ENCODE data around the gene MAPKAPK3. TPM values are rescaled to one million over a fixed set of nuclear protein-coding genes. Genes with fewer than 3 reads are reported as not detected.

The MAPKAPK3 gene
- total RNA-seq, 1 donor from 2014 or later, result 23.7 TPM

DNA sequence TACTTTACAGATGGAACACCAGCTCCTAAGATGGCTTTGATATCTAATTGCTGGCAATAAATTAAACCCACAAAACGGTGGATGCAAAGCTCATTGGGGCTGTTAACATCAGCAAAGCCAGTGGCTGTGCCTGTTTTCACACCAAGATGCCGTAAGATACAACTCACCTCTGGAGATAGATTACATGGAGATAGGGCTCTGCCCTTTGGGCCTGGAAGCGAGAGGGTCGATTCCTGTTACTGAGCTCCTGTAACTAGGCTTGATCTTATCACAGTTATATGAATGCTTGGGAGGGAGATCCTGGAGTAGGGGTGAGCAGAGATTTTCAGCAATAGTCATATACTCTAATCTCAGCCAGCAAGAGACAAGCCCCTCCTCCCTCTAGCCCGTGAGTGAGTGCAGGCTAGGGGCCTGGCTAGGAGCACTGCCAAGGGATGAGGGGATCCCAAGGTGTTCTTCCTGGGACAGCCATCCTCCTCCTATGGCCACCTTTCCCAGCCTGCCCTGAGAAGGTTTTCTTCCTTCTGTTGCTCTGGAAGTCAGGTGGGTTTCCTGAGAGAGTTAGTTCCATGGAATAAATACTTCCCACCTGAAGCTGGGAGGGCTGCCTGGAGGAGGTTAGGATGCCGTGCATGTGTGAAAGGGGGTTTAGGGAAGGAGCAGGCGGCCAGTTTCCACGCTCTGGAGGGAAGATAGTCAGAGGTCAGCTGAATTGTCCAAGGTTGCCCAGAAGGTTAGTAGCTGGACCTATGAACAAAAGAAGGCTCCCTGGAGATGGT lies 39.7 kb downstream of the MAPKAPK3 start:
- TF ChIP-seq, protein P1, sequence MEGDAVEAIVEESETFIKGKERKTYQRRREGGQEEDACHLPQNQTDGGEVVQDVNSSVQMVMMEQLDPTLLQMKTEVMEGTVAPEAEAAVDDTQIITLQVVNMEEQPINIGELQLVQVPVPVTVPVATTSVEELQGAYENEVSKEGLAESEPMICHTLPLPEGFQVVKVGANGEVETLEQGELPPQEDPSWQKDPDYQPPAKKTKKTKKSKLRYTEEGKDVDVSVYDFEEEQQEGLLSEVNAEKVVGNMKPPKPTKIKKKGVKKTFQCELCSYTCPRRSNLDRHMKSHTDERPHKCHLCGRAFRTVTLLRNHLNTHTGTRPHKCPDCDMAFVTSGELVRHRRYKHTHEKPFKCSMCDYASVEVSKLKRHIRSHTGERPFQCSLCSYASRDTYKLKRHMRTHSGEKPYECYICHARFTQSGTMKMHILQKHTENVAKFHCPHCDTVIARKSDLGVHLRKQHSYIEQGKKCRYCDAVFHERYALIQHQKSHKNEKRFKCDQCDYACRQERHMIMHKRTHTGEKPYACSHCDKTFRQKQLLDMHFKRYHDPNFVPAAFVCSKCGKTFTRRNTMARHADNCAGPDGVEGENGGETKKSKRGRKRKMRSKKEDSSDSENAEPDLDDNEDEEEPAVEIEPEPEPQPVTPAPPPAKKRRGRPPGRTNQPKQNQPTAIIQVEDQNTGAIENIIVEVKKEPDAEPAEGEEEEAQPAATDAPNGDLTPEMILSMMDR (IDR thresholded peaks at IDR 0.05), result no peak
- intact Hi-C loops (cut with DNase I), result no loop called here

DNA sequence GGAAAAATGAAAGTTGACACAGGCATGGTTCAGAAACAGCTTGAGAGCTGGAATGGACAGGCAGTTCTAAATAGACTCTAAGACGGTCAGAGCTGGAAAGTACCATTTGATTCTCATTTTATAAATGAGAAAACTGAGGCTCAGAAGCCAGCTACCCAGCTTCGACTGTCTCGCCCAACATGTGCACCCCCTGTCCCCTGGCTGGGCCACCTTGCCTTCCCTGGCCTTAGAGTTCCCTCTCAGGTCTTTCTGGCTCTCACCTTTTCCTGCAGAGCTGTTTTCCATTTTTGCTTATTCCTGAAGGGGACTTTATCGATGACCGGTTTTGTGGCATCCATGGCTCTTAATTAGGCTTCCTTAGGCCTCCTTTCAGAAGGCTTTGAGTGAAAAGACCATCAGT lies 40.5 kb downstream of the MAPKAPK3 start:
- TF ChIP-seq, protein P1 (IDR thresholded peaks at IDR 0.05), result no peak
- no peak for DNase-seq (ENCODE audit: low spot score in 2 of 2)
- H3K27me3 ChIP-seq, result no peaks in the 10 kb centered on the region
- H3K36me3 ChIP-seq, result no peaks in the 10 kb centered on the region
- H3K4me1 ChIP-seq, result no peaks in the 10 kb centered on the region
- H3K27ac ChIP-seq, result no peak overlapping the region
- intact Hi-C loops (cut with DNase I), result no loop called here
- no peak overlapping the region for H3K4me3 ChIP-seq
- H3K9me3 ChIP-seq, result no peaks in the 10 kb centered on the region

More for the DNA sequence above, 39.7 kb downstream of the MAPKAPK3 start:
- no peak overlapping the region for H3K4me3 ChIP-seq
- no peak overlapping the region for H3K27ac ChIP-seq
- H3K9me3 ChIP-seq, result no peaks in the 10 kb centered on the region
- H3K36me3 ChIP-seq, result no peaks in the 10 kb centered on the region
- DNase-seq (ENCODE audit: low spot score in 2 of 2), result no peak
- H3K4me1 ChIP-seq, result no peaks in the 10 kb centered on the region
- H3K27me3 ChIP-seq, result no peaks in the 10 kb centered on the region

DNA sequence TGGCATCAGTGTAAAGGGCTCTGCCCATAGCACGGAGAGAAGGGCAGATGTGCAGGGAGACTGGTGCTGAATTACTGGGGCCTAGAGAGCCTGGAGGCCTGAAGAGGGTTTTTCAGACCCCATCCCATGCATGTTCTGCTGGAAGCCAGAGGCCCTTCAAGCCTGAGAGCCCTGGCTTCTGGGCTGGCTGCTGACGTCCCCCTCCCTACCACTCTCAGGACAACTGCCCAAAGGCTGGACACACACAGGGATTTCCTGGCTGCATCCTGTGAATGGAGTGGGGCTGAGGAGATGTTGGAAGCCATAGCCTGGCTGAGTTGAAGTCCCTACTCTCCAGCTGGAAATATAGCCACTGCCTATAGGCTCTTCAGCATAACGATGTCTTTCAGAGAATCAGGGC lies 40.9 kb downstream of the MAPKAPK3 start:
- no peaks in the 10 kb centered on the region for H3K36me3 ChIP-seq
- intact Hi-C loops (cut with DNase I), result no loop called here
- H3K4me1 ChIP-seq, result no peaks in the 10 kb centered on the region
- H3K27ac ChIP-seq, result no peak overlapping the region
- no peaks in the 10 kb centered on the region for H3K27me3 ChIP-seq
- H3K4me3 ChIP-seq, result no peak overlapping the region
- DNase-seq (ENCODE audit: low spot score in 2 of 2), result no peak
- TF ChIP-seq, protein P1 (IDR thresholded peaks at IDR 0.05), result no peak
- H3K9me3 ChIP-seq, result no peaks in the 10 kb centered on the region

DNA sequence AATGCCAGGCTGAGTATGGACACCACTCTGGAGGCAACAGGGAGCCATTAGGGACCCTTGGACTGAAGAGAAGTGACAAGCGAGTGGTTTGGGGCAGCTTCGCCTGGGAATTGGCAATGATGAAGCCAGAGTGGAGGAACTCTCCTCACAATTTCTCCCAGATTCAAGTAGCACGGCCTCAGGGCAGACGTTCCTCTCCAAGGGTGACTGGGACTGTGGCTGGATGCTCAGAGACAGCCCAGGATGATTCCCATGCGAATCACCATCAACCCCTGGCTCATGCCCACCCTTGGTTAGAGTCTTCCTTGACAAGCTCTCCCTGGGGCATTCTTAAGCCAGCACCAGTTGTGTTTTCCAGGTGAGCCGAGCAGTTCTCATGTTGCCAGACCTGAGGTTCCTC lies 41.5 kb downstream of the MAPKAPK3 start:
- TF ChIP-seq, protein P1 (IDR thresholded peaks at IDR 0.05), result no peak
- H3K27me3 ChIP-seq, result no peaks in the 10 kb centered on the region
- no peaks in the 10 kb centered on the region for H3K4me1 ChIP-seq
- no peak overlapping the region for H3K27ac ChIP-seq
- H3K4me3 ChIP-seq, result no peak overlapping the region
- H3K9me3 ChIP-seq, result no peaks in the 10 kb centered on the region
- intact Hi-C loops (cut with DNase I), result no loop called here
- no peak for DNase-seq (ENCODE audit: low spot score in 2 of 2)
- no peaks in the 10 kb centered on the region for H3K36me3 ChIP-seq

DNA sequence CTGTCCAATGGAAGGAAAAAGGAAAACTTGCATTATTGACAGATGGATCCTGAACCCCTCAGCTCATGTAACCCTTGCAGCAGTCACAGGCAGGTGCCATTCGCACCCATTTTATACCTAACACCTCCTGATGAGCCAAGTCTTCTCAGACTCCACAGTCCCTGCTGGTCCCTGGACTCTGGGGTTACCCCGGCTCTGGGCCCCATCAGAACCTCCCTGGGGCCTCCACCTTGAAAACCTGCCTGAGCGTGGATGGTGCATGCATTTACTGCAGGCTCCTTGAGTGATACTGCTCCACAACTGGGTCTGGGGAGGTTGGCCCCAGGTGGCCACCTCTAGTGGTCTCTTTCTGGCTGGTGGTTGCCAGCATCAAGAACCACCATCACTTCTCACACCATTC lies 41.9 kb downstream of the MAPKAPK3 start:
- DNase-seq (ENCODE audit: low spot score in 2 of 2), result peak in 1 of 2 donors; percentile 19
- no peaks in the 10 kb centered on the region for H3K4me1 ChIP-seq
- H3K36me3 ChIP-seq, result no peaks in the 10 kb centered on the region
- TF ChIP-seq, protein P1 (IDR thresholded peaks at IDR 0.05), result no peak
- H3K27ac ChIP-seq, result no peak overlapping the region
- no peak overlapping the region for H3K4me3 ChIP-seq
- no peaks in the 10 kb centered on the region for H3K9me3 ChIP-seq
- intact Hi-C loops (cut with DNase I), result no loop called here
- H3K27me3 ChIP-seq, result no peaks in the 10 kb centered on the region
